A172 (cell line): ENCODE measurements around the gene DNLZ. TPM values are rescaled to one million over a fixed set of nuclear protein-coding genes. Genes with fewer than 3 reads are reported as not detected.
A peak's percentile ranks its signal among the peaks of the same experiment; 100 is the strongest.
"Not testable (repeated sequence)": the region's sequence is repeated elsewhere in the genome, so short reads cannot be mapped to it uniquely, and the experiment has no call there.

ENCODE experiments used
- DNase-seq: peaks from one replicate; pipeline ENCODE4 v3.0.0-alpha.2; 2015; ENCODE audit warnings: low spot score
- total RNA-seq: library from RNA; depleted of rRNA; stranded (reverse); fragments of >200 nt; shearing (Covaris generic); gene quantifications from 2 replicates; pipeline ENCODE4 v1.2.3, GENCODE V29; 2014

Gene DNLZ
- total RNA-seq, 1 experiment from 2014 or later: 40.1 TPM

DNA sequence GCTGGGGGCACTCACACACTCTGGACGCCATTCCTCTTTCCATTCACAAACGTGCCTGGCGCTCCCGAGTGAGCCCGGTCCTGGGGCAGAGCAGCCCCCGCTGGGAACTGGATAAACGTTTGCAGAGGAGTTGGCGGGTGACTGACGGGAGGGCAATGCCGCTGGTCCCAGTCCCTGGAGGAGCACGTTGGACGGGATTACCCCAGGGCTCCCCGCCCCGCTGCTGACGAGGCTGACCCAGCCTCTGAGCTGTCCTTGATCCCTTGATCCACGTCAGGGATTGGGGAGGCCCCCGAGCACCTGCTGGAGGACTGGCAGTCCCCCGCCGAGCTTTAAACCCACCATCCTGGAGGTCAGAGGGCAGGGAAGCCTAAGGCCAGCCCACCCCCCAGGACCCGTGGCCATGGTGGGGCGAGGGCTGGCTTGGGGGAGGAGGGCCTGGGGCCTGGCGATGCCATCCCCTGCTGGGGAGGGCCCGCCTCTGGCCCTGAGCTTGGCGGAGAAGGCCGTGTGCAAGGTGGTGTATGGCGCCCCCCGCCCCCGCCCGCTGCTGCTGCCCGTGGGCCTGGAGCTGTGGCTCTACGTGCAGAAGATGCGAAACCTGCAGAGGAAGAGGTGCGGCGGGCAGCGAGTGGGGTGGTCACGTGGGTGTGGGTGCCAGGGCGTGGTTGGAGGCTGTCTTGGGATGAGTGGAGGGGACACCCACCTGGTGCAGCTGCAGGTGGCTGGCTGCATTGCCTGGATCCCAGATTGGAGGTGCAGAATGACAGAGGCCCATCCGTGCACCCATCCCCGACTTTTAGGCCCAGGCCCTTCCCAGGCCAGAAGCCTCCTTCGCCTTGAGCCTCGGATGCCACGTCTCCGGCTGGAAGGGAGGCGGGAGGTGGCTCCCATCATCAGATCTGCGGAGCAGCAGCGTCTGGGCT, 31.7 kb downstream of the DNLZ start:
- no peak for DNase-seq

- no peak for DNase-seq
Observed at GRCh38 chr9:136331030-136331429, 32.5 kb downstream of the DNLZ start.

GRCh38 chr9:136330406-136330990, 33.0 kb downstream of the DNLZ start:
- DNase-seq: no peak

GRCh38 chr9:136329636-136330405, 33.7 kb downstream of the DNLZ start:
- no peak for DNase-seq

DNA sequence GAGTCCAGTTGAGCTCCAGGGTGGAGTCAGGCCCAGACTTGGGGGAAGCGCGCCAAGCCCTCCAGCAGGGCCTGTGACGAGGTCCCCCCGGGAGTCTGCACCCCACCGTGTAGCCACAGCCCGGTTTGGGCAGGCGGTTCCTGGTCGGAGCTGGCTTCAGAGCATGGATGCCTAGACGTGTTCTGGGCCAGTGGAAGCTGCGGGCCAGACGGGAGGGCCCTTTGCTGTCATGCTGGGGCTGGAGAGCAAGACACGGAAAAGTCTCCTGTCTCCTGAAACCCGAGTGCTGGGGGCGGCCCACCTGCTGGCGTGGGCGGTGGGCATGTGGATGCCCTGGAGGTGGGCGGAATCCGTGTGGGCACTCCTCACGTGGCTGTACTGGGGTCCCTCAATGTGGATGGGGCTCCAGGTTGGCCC, 34.3 kb downstream of the DNLZ start:
- no peak for DNase-seq

DNA sequence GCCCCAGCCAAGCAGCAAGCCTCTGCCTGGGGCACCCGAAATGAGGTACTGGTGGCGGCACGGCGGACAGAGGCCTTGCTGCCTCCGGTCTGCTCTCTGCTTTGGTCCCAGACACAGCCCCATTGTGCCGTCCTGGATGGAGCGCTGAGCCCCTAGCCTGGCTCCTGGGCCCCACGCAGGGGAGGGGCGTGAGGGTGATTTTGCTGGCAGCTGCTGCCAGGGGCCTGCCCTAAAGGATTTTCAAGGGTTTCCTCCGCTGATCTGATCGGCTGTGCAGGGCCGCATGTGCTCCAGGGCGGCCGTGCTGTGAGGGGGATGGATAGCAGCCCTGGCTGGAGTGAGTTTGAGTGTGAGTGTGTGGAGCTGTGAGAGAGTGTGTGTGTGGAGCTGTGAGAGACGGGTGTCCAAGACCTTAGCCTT, 34.9 kb downstream of the DNLZ start:
- no peak for DNase-seq

GRCh38 chr9:136328011-136328621, 35.4 kb downstream of the DNLZ start:
- DNase-seq: no peak

DNA sequence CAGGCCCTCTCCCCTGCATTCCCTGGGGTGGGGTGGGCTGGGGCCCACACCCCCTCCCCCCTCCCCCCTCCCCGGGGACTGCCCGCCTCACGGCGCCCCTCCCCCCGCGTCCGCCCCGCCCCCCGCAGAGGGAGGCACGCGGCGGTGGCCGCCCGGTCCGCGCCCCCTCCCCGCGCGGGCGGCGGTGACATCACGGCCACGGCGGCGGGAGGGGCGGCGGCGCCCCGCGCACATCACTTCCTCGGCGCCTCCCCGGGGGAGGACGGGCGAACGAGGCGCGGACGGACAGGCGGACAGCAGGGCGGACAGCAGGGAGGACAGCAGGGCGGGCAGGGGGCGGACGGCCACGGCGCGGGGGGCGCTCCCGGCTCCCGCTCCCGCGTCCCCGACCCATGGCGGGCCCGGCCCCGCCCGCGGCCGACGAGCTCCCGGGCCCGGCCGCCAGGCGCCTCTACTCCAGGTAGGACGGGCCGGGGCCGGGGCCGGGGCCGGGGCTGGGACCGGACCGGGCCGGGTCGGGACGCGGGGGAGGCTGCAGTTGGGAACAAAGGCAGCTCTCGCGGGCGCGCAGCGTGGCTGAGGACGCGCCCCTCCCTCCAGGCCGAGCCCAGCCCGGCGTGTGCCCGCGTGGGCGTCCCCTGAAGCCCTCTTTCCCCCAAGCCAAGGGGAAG, 36.1 kb downstream of the DNLZ start, which contains the start of gene GPSM1:
Gene GPSM1 (plus strand): TSS at position 236 of the 671 bp plus-strand sequence. CDS start 157 bp downstream, at position 393.
- DNase-seq: no peak

- DNase-seq: no peak
Observed at GRCh38 chr9:136326761-136327303, 36.7 kb downstream of the DNLZ start.

DNA sequence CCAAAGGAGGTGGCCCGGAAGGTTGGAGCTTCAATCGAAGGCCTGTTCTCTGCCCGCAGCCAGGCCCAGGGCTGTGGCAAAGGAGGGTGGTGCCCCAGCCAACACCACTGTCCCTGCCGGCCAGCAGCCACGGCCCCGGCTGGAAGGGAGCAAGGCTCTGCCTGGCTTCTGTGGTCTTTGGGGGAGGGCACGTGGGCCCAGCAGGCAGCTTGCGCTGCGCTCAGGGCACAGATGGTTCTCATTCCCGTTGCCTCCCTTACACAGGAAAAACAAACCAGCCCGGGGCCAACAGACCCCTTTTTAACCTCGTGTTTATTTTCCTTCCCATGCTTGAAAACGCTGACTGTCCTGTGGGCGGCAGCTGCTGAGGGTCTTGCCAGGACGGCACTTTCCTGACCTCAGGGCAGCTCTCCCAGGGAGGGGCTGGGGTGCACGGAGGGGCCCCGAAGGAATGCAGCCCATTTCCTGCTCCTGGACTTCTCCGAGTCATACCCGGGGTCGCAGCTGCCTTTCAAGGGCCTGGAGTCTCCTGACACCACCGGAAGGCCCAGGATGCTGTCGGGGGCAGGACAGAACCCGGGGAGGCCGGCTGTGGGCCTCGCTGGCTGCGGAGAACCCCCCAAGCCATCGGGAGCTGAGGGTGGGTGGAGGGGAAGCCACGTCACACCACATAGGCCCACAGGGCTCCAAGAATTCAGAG, 37.3 kb downstream of the DNLZ start:
- peak; percentile 66 for DNase-seq

GRCh38 chr9:136325358-136325757, 38.2 kb downstream of the DNLZ start:
- no peak for DNase-seq

DNA sequence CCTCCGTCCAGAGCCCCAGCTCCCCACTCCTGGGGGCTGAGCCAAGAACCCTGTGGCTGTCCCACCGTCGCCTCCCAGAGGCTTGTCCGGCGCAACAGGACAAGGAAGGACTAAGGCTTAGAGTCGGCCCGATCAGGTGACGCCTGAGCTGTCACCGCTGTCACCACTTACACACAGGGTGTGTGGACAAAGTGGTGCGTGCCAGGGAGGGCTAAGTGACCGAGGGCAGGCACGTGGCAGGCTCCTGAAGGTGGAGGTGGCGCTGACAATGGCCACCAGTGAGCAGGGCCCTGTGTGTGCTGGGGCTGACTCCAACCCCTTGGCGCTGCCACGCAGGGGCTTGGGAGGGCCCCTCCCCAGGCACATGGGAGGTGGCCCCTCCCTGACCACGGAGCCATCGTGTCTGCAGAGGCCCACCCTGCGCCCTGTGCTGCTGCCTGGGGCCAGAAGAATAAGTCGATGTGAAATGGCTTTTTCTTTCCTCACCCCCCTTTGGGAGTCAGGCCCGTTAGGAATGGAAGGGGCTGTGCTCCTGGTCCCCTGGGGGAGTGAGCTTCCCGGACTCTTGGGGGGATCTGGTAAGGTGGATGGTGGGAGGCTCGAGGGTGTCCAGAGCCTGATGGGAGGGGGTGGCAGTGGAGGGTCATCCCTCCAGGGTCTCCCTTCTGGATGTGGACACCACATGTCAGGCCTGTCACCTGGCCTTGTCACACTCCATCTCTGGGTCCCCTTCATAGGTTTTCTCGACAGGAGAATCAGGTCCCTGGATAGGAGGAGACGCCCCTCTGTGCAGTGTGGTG, 38.8 kb downstream of the DNLZ start:
- no peak for DNase-seq

- DNase-seq: no peak
Observed at GRCh38 chr9:136323371-136323789, 40.2 kb downstream of the DNLZ start.

DNA sequence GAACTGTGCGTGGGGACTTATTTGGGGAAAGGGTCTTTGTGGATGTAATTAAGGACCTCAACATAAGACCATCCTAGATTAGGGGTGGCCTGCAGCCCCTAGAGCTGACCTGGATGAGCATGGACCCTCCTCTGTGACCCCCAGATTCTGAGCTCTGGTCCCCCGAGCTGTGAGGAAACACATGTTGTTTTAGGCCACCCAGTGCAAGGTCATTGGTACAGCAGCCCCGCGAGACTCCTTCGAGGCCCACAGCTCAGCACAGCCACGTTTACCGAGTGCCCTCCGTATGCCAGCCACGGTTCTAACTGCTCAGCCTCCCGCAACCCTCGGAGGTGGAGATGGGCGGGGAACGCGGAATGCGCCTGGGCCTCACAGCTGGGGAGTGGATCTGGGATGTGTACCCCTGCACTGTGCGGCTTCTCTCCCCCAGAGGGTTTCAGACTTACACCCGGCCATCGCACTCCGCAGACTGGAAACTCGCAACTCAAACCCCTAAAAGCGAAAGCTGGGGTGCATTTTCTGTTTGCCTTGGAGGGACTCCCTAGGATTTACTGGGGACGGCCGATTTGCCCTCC, 40.7 kb downstream of the DNLZ start:
- no peak for DNase-seq

DNA sequence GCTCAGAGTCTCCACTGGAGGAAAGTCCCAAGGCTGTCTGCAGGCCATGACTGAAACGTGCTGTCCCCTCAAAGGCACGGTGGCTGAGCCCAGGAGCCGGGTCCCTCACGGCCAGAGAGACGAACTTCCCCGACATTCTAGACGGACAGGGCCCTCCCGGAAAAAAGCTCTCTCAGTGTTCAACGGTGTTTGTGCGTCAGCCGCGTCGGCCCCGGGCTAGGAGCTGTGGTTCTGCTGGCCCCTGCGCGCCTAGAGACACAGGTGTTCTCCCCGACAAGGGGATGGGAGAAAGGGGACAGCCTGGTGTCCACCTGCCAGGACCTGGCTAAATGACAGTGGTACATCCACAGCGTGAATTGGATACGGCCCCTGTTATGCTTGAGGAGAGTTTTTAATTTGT, 42.0 kb downstream of the DNLZ start:
- DNase-seq: no peak

DNA sequence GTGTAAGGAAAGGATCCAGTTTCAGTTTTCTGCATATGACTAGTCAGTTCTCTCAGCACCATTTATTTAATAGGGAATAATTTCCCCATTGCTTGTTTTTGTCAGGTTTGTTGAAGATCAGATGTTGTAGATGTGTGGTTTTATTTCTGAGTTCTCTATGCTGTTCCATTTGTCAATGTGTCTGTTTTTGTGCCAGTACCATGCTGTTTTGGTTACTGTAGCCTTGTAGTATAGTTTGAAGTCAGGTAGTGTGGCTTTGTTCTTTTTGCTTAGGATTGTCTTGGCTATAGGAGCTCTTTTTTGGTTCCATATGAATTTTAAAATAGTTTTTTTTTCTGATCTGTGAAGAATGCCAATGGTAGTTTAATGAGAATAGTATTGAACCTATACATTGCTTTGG, 42.6 kb downstream of the DNLZ start:
- not testable (repeated sequence) for DNase-seq

DNA sequence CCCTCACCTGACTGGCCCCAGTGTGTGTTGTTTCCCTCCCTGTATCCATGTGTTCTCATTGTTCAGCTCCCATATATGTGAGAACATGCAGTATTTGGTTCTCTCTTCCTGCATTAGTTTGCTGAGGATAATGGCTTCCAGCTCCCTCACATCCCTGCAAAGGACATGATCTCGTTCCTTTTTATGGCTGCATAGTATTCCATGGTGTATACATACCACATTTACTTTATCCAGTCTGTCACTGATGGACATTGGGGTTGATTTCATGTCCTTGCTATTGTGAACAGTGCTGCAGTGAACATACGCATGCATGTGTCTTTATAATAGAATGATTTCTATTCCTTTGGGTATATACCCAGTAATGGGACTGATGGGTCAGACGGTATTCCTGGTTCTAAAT, 43.6 kb downstream of the DNLZ start:
- not testable (repeated sequence) for DNase-seq

GRCh38 chr9:136319244-136319643, 44.3 kb downstream of the DNLZ start:
- DNase-seq: not testable (repeated sequence)

GRCh38 chr9:136318776-136319241, 44.7 kb downstream of the DNLZ start:
- DNase-seq: no peak
